ENCODE results near the gene TUBB6. TPM values are rescaled to one million over a fixed set of nuclear protein-coding genes. Genes with fewer than 3 reads are reported as not detected.

Gene TUBB6
- total and polyA plus RNA-seq, 2 experiments from 2014 or later = 148 to 329 TPM

- no peak for TF ChIP-seq ETS1 (IDR thresholded peaks at IDR 0.05)
- no peak for TF ChIP-seq EZH2 (IDR thresholded peaks at IDR 0.05; ENCODE audit: low read depth, unreplicated experiment)
- TF ChIP-seq EZH2phosphoT487 (IDR thresholded peaks at IDR 0.05; ENCODE audit: unreplicated experiment) = no peak
- no peak for TF ChIP-seq REST (IDR thresholded peaks at IDR 0.05; ENCODE audit: unreplicated experiment)
- TF ChIP-seq CTCF (conservative IDR thresholded peaks at IDR 0.05; ENCODE audit: low read depth in 2 of 2) = no peak
- TF ChIP-seq POLR2AphosphoS5 (IDR thresholded peaks at IDR 0.05; ENCODE audit: low read depth) = no peak
- no peak for TF ChIP-seq NANOG (IDR thresholded peaks at IDR 0.05; ENCODE audit: borderline replicate concordance)
These were observed 34.6 kb downstream of the TUBB6 start (continued) for GRCh38 chr18:12342661-12343060.

- H4K20me1 ChIP-seq (replicated peaks; ENCODE audit: insufficient read depth) = peaks cover 3% of the 10 kb centered on the region
- peak overlapping the region; percentile 66; the same call in 1 of the 2 replicates for H3K27ac ChIP-seq (ENCODE audit: low read depth)
- Mint-ChIP-seq H3K9me3 (no peaks in the 10 kb centered on the region), H3K27me3 (ENCODE audit: insufficient read depth, low read depth, poor library complexity) (peaks cover 4% of the 10 kb centered on the region), H3K4me1 (no peaks in the 10 kb centered on the region), H3K27ac (peak overlapping the region; percentile 22; the same call in 1 of the 2 replicates), H3K36me3 (ENCODE audit: low read depth) (peaks cover 89% of the 10 kb centered on the region), H3K4me3 (no peak overlapping the region)
- no peaks in the 10 kb centered on the region for H3F3A ChIP-seq (replicated peaks; ENCODE audit: low read depth)
- TF ChIP-seq ZNF331 (CRISPR knock-in tag; IDR thresholded peaks at IDR 0.05; ENCODE audit: low read depth) (no peak), ZNF114 (CRISPR knock-in tag; IDR thresholded peaks at IDR 0.05) (no peak), JUNB (IDR thresholded peaks at IDR 0.05; ENCODE audit: unreplicated experiment) (no peak), EZH2phosphoT487 (IDR thresholded peaks at IDR 0.05; ENCODE audit: unreplicated experiment) (no peak), POLR2AphosphoS5 (IDR thresholded peaks at IDR 0.05; ENCODE audit: low read depth) (no peak), ETS1 (IDR thresholded peaks at IDR 0.05) (no peak), REST (IDR thresholded peaks at IDR 0.05; ENCODE audit: unreplicated experiment) (no peak)
- H3K79me2 ChIP-seq (replicated peaks; ENCODE audit: insufficient read depth) = no peaks in the 10 kb centered on the region
- peaks cover 18% of the 10 kb centered on the region for H3K36me3 ChIP-seq (ENCODE audit: insufficient read depth)
- H3K4me3 ChIP-seq = no peak overlapping the region
- ATAC-seq (no peak), DNase-seq (ENCODE audit: low spot score) (no peak)
- H3K4me1 ChIP-seq (ENCODE audit: insufficient read depth) = no peaks in the 10 kb centered on the region
- H3K4me2 ChIP-seq = no peak overlapping the region
- no peak overlapping the region for H2AFZ ChIP-seq
- no peaks in the 10 kb centered on the region for H3K27me3 ChIP-seq (ENCODE audit: insufficient read depth)
- no peaks in the 10 kb centered on the region for H3K9me2 ChIP-seq (ENCODE audit: insufficient read depth)
These were observed 37.6 kb downstream of the TUBB6 start for GRCh38 chr18:12345491-12346239.
